Measurements from ENCODE around the gene NELFB. TPM values are rescaled to one million over a fixed set of nuclear protein-coding genes. Genes with fewer than 3 reads are reported as not detected.
"Not testable (repeated sequence)": the region's sequence is repeated elsewhere in the genome, so short reads cannot be mapped to it uniquely, and the experiment has no call there.

Gene NELFB
- total RNA-seq, 1 donor from 2014 or later: 63.0 TPM

- no peak for DNase-seq (ENCODE audit: extremely low read depth, low read depth, low spot score)
Observed at GRCh38 chr9:137245450-137246421, 9.4 kb upstream of the NELFB start.

GRCh38 chr9:137247135-137247915 lies 7.8 kb upstream of the NELFB start:
- no peak for DNase-seq (ENCODE audit: extremely low read depth, low read depth, low spot score)

GRCh38 chr9:137247916-137248175 lies 7.3 kb upstream of the NELFB start:
- DNase-seq (ENCODE audit: extremely low read depth, low read depth, low spot score): no peak

GRCh38 chr9:137250329-137251193 lies 4.6 kb upstream of the NELFB start:
- no peak for DNase-seq (ENCODE audit: extremely low read depth, low read depth, low spot score)

- DNase-seq (ENCODE audit: extremely low read depth, low read depth, low spot score): no peak
Observed at GRCh38 chr9:137251194-137251461, 4.0 kb upstream of the NELFB start, which contains the start of gene STPG3. Gene STPG3, plus strand, starts transcription at chr9:137251286. Its CDS starts 1 bp downstream, at chr9:137251287.

GRCh38 chr9:137251490-137252268 lies 3.4 kb upstream of the NELFB start:
- no peak for DNase-seq (ENCODE audit: extremely low read depth, low read depth, low spot score)

- DNase-seq (ENCODE audit: extremely low read depth, low read depth, low spot score): no peak
Observed at GRCh38 chr9:137252555-137253506, 2.3 kb upstream of the NELFB start.

- no peak for DNase-seq (ENCODE audit: extremely low read depth, low read depth, low spot score)
Observed at GRCh38 chr9:137253717-137254623, 1.2 kb upstream of the NELFB start.

- no peak for DNase-seq (ENCODE audit: extremely low read depth, low read depth, low spot score)
Observed at GRCh38 chr9:137255448-137256114, 454 bp downstream of the NELFB start.

GRCh38 chr9:137256362-137256761 lies 1.2 kb downstream of the NELFB start:
- DNase-seq (ENCODE audit: extremely low read depth, low read depth, low spot score): no peak

- DNase-seq (ENCODE audit: extremely low read depth, low read depth, low spot score): no peak
Observed at GRCh38 chr9:137256856-137257255, 1.7 kb downstream of the NELFB start.

- DNase-seq (ENCODE audit: extremely low read depth, low read depth, low spot score): not testable (repeated sequence)
Observed at GRCh38 chr9:137262173-137262908, 7.2 kb downstream of the NELFB start.

GRCh38 chr9:137262909-137263285 lies 7.8 kb downstream of the NELFB start:
- no peak for DNase-seq (ENCODE audit: extremely low read depth, low read depth, low spot score)

GRCh38 chr9:137263506-137263905 lies 8.4 kb downstream of the NELFB start:
- no peak for DNase-seq (ENCODE audit: extremely low read depth, low read depth, low spot score)

GRCh38 chr9:137264067-137264466 lies 8.9 kb downstream of the NELFB start:
- DNase-seq (ENCODE audit: extremely low read depth, low read depth, low spot score): no peak

- no peak for DNase-seq (ENCODE audit: extremely low read depth, low read depth, low spot score)
Observed at GRCh38 chr9:137265496-137266161, 10.5 kb downstream of the NELFB start.

GRCh38 chr9:137266162-137266527 lies 11.0 kb downstream of the NELFB start:
- DNase-seq (ENCODE audit: extremely low read depth, low read depth, low spot score): no peak

Data from glomerular endothelial cell (primary cell).